Islet of Langerhans (tissue), 1 donor: ENCODE measurements around the gene CPTP.
"Not testable (repeated sequence)": the region's sequence is repeated elsewhere in the genome, so short reads cannot be mapped to it uniquely, and the experiment has no call there.

Experiments
- FAIRE-seq: peaks from one replicate; lab custom pipeline; 2011; peaks lifted over from hg19 to GRCh38; lab: Jason Lieb, UNC

The CPTP gene

GRCh38 chr1:1307261-1307922 is 17.2 kb upstream of the CPTP start:
- no peak for FAIRE-seq

GRCh38 chr1:1307923-1308755 is 16.5 kb upstream of the CPTP start, which contains the start of the genes ACAP3 and PUSL1:
Gene ACAP3 (minus strand): TSS chr1:1307930. CDS start chr1:1307815, 115 bp downstream.
Gene PUSL1 (plus strand): TSS chr1:1308597. CDS start chr1:1308644, 47 bp downstream.
- no peak for FAIRE-seq

GRCh38 chr1:1308756-1309250 is 15.8 kb upstream of the CPTP start:
- no peak for FAIRE-seq

- FAIRE-seq, result no peak
Measured at GRCh38 chr1:1309251-1310108, 15.1 kb upstream of the CPTP start.

GRCh38 chr1:1310109-1310385 is 14.6 kb upstream of the CPTP start:
- FAIRE-seq, result no peak

- FAIRE-seq, result no peak
Measured at GRCh38 chr1:1310476-1311053, 14.0 kb upstream of the CPTP start.

- FAIRE-seq, result no peak
Measured at GRCh38 chr1:1311107-1312104, 13.2 kb upstream of the CPTP start.

- FAIRE-seq, result no peak
Measured at GRCh38 chr1:1312450-1313314, 11.9 kb upstream of the CPTP start.

GRCh38 chr1:1313500-1314236 is 10.9 kb upstream of the CPTP start:
- FAIRE-seq, result no peak

- FAIRE-seq, result no peak
Measured at GRCh38 chr1:1314237-1314586, 10.4 kb upstream of the CPTP start.

- no peak for FAIRE-seq
Measured at GRCh38 chr1:1314678-1315335, 9.8 kb upstream of the CPTP start.

- FAIRE-seq, result no peak
Measured at GRCh38 chr1:1315435-1315954, 9.1 kb upstream of the CPTP start.

- not testable (repeated sequence) for FAIRE-seq
Measured at GRCh38 chr1:1316199-1316598, 8.4 kb upstream of the CPTP start.

GRCh38 chr1:1317420-1317819 is 7.2 kb upstream of the CPTP start:
- FAIRE-seq, result no peak

- FAIRE-seq, result peak; percentile 92
Measured at GRCh38 chr1:1318131-1318652, 6.4 kb upstream of the CPTP start.

- no peak for FAIRE-seq
Measured at GRCh38 chr1:1318777-1319645, 5.6 kb upstream of the CPTP start.

GRCh38 chr1:1319646-1319941 is 5.0 kb upstream of the CPTP start:
- no peak for FAIRE-seq
